Measurements from ENCODE around the gene GNG7. TPM values are rescaled to one million over a fixed set of nuclear protein-coding genes. Genes with fewer than 3 reads are reported as not detected.

Gene GNG7
- total and polyA plus RNA-seq, 2 donors (not counting 3 experiments of a cell fraction or from before 2014, with no cell fraction given): 0.29 to 0.84 TPM

DNA sequence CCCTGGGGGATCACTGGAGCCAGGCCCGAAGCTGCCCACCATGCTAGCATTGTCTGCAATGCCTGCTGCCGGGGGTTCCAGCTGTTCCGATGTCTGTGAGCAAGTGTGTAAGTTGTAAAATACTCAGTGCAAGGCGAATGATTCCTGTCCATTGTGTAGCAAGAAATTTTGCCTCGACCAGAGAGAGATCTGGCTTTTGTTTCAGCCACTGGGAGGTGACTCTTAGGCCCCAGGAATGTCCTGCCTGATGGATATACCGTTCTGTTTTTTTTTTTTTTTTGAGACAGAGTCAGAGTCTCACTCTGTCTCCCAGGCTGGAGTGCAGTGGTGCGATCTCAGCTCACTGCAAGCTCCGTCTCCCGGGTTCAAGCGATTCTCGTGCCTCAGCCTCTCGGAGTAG, 233.9 kb downstream of the GNG7 start:
- no peak overlapping the region for H3K9ac ChIP-seq (replicated peaks; ENCODE audit: extremely low read depth, insufficient read depth, low read length)
- no peak overlapping the region for H3K4me3 ChIP-seq (replicated peaks in 1 of 3; ENCODE audit: insufficient read depth in 1 of 3, low read depth in 1 of 3, low read length in 3 of 3)
- ChIA-PET CTCF (interaction anchor here (0.9 to 11.2 kb wide), 5 partner anchors 74 to 313 kb away, joined by 3 to 209 read pairs (median 4); no protein-coding TSS in a partner anchor), POLR2A (no interaction called here)
- no peak for FAIRE-seq
- H3K27me3 ChIP-seq (ENCODE audit: control insufficient read depth in 2 of 2, insufficient read depth in 2 of 2, low read length in 2 of 2): no peaks in the 10 kb centered on the region
- no peak overlapping the region for H3K27ac ChIP-seq (ENCODE audit: insufficient read depth, low read depth, low read length)
- H3K4me2 ChIP-seq (ENCODE audit: insufficient read depth, low read length): no peak overlapping the region
- no peak for DNase-seq (ENCODE audit: low read depth, low spot score)
- intact Hi-C loops (cut with micrococcal nuclease) (no loop called here), dilution Hi-C loops (cut with MboI; ENCODE audit: extremely low pct_ligation_motif_present, low sequenced_read_pairs) (no loop called here)
- no peaks in the 10 kb centered on the region for H3K9me1 ChIP-seq (replicated peaks; ENCODE audit: control insufficient read depth, extremely low read depth, insufficient read depth, low read length)
- BruUV-seq (replicated peaks): no TSS peak
- H3K9me3 ChIP-seq (replicated peaks; ENCODE audit: control insufficient read depth, insufficient read depth, low read length): no peaks in the 10 kb centered on the region
- peaks cover 17% of the 10 kb centered on the region for H3K4me1 ChIP-seq (ENCODE audit: control insufficient read depth, extremely low read depth, insufficient read depth, low read length)
- H2AFZ ChIP-seq (ENCODE audit: low read depth, low read length): no peak overlapping the region
- no peaks in the 10 kb centered on the region for H3K36me3 ChIP-seq (ENCODE audit: control insufficient read depth in 2 of 2, extremely low read depth in 1 of 2, insufficient read depth in 2 of 2, low read length in 2 of 2)
- H3K79me2 ChIP-seq (ENCODE audit: control insufficient read depth, insufficient read depth, low read length): no peaks in the 10 kb centered on the region
- no peaks in the 10 kb centered on the region for H4K20me1 ChIP-seq (replicated peaks; ENCODE audit: control insufficient read depth, extremely low read depth, insufficient read depth, low read length)
- TF ChIP-seq JUN (IDR thresholded peaks at IDR 0.05; ENCODE audit: borderline replicate concordance, insufficient read depth, insufficient read length, low read depth) (no peak), EZH2 (IDR thresholded peaks at IDR 0.05; ENCODE audit: borderline replicate concordance, low read depth, low read length, severe bottlenecking) (no peak), GATA2 (IDR thresholded peaks at IDR 0.05; ENCODE audit: insufficient read depth, insufficient read length, low read depth, low read length) (no peak), MYC (IDR thresholded peaks at IDR 0.05; ENCODE audit: low read depth, low read length) (no peak), POLR2A (IDR thresholded peaks at IDR 0.05; ENCODE audit: low read depth, low read length) (no peak), FOS (IDR thresholded peaks at IDR 0.05; ENCODE audit: borderline replicate concordance, insufficient read depth, low read length) (no peak), POLR2AphosphoS5 (IDR thresholded peaks at IDR 0.05; ENCODE audit: insufficient read depth, low read depth, low read length) (no peak)
- TF ChIP-seq, protein P1, sequence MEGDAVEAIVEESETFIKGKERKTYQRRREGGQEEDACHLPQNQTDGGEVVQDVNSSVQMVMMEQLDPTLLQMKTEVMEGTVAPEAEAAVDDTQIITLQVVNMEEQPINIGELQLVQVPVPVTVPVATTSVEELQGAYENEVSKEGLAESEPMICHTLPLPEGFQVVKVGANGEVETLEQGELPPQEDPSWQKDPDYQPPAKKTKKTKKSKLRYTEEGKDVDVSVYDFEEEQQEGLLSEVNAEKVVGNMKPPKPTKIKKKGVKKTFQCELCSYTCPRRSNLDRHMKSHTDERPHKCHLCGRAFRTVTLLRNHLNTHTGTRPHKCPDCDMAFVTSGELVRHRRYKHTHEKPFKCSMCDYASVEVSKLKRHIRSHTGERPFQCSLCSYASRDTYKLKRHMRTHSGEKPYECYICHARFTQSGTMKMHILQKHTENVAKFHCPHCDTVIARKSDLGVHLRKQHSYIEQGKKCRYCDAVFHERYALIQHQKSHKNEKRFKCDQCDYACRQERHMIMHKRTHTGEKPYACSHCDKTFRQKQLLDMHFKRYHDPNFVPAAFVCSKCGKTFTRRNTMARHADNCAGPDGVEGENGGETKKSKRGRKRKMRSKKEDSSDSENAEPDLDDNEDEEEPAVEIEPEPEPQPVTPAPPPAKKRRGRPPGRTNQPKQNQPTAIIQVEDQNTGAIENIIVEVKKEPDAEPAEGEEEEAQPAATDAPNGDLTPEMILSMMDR (IDR thresholded peaks at IDR 0.05; ENCODE audit: extremely low read depth in 1 of 2, insufficient read depth in 1 of 2, low read depth in 1 of 2, low read length in 2 of 2): no peak
- TF ChIP-seq, protein P2, sequence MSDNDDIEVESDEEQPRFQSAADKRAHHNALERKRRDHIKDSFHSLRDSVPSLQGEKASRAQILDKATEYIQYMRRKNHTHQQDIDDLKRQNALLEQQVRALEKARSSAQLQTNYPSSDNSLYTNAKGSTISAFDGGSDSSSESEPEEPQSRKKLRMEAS (IDR thresholded peaks at IDR 0.05; ENCODE audit: insufficient read depth, insufficient read length): no peak

Measured in endothelial cell of umbilical vein (primary cell).